NCI-H748 (cell line): Measurements from ENCODE around the gene S100A2.
A peak's percentile ranks its signal among the peaks of the same experiment; 100 is the strongest.

Experiments
- DNase-seq: peaks from one replicate; lab custom pipeline; 2025; ENCODE audit not compliant: unreplicated experiment; lab: John Stamatoyannopoulos, UW

S100A2 gene

DNA sequence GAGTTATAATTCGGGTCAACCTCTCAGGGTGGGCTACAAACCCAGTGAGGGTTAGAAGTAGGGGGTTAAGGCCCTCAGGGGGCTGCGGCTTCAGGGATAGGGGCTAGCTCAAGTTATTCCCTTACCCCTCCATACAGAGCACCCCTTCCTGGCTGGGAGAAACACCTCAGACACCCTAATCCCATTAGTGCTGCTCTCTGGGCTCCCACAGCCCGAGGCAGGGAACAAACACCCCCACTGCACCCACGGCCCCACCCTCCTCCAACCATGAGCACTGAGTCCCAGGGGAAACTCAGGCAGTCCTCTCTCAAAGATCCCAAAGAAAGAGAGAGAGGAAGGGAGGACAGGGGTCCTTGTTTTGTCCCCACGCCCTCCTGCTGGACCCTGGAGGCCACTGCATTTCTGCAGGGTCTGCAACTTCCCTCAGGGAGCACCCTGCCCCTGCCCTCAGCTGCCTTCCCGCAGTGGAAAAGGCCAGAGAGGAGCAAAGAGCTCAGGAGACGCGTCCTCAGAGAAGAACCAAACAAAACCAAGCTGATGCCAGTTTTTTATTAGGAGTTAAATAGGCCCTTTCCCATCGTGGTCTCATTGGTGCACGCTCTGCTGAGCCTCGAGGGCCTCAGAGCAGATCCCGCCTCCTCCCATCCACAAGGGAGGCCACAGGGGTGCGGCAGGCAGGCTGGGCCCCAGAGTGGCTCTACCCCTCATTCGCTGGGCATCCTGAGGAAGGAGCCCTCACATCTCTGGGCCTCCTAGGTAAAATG lies 18.7 kb downstream of the S100A2 start:
- no peak for DNase-seq

DNA sequence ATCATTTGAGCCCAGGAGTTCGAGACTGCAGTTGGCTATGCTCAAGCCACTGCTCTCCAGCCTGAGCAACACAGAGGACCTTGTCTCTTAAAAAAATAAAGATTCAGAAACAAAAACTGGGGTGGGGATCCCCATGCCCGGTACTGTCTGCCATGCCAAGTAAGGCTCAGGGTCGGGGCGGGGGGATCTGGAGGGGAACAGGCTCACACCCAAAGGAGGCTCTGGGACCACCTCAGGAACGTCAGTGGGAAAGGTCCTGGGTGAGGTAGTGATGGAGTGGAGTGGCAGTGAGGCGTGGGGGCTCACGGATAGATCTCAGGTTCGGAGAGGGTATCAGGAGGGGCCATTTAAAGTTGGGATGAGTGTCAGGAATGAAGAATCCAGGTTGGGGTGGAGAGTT lies 19.3 kb downstream of the S100A2 start:
- DNase-seq = no peak

DNA sequence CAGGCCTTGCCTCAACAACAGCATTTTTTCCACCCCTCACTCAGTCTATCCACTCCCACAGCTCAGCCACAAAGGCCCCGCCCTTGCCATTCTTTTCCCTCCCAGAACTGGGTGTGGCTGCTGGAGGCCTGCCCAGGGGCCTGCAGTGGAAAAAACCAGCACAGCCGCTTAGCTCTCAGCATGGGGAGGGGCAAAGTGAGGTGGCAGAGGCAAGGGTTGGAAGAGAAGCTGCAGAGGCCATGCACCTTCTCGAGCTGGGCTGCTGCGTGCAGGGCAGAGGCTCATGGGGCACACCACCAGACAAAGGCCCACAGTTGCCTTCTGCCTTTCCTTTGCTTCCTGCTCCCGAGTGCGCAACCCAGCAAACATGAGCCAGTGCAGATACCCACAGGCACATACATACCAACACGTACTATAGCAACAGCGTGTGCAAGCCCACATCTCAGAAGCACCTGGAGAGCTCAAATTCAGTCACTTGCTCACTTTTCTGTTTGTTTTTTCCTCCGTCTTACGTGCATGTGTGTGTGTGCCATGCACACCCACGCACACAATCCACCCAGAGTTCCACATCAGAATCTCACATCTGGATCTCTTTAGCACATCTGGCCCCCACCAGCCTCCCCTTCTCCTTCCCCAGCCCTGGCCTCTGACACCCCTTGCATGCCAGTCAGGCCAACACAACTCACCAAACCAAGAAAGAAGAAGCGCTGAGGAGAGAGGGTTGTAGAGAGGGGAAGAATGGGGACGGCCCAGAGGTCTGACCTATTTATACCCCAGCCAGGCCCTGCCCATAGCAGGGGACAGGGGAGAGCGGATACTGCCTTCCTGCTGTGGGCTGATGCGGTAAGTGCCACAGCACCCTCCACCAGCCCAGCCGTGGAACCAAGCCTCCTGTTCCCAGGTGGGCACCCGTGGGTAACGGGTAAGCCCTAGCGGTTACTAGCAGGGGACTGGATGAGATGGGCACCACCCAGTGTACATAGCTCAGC lies 20.3 kb downstream of the S100A2 start, which contains the start of gene S100A4:
Gene S100A4, minus strand, starts transcription at position 740 of the 989 bp plus-strand sequence. CDS start 1,012 bp downstream, outside the sequence.
- peak; percentile 94 for DNase-seq

- DNase-seq = no peak
These were observed 21.1 kb downstream of the S100A2 start for GRCh38 chr1:153544453-153545066.

- DNase-seq = no peak
These were observed 21.9 kb downstream of the S100A2 start for GRCh38 chr1:153543736-153544135.

- DNase-seq = no peak
These were observed 22.5 kb downstream of the S100A2 start for GRCh38 chr1:153542956-153543711.

DNA sequence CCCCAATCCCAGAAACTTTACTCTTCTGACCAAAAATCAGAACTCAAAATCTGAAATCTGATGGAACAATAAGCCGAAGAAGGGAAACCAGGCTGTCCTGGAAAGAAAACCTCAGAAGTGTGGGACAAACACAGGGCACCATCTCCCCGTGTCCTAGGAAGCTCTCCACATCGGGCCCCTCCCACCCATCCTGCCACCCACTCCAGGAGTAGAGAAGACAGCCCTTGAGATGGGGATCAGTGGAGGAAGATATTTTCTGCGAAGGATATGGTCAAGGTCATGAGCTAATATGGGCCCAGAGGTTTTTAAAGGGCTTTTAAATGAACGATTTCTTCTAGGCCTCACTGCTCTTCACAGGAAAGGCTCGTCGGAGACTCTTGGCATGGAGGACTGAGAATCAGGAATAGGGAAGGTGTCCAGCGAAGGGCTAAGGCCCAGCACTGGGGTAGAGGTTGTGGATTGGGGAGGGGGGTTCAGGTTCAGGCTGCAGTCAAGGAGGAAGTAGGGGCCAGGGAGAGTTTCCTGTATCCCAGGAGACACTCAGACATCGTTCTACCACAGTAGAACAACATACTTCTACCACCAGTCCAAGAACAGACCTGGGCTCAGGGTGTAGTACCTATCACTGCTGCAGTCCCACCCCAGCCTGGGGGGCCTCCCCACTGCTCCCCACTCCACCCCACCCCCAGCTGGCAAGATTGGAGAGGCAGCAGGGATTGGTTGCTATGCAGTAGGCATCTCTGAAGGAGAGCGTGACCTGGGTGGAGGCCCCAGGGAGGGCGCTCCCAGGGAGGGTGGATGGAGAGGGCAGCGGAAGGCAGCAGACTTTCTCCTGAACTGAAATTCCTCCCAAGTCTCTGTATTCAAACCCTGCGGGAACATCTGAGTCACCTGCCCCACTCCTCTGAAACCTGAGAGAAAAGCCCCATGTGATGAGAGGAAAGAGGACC lies 23.7 kb downstream of the S100A2 start:
- DNase-seq = no peak

DNA sequence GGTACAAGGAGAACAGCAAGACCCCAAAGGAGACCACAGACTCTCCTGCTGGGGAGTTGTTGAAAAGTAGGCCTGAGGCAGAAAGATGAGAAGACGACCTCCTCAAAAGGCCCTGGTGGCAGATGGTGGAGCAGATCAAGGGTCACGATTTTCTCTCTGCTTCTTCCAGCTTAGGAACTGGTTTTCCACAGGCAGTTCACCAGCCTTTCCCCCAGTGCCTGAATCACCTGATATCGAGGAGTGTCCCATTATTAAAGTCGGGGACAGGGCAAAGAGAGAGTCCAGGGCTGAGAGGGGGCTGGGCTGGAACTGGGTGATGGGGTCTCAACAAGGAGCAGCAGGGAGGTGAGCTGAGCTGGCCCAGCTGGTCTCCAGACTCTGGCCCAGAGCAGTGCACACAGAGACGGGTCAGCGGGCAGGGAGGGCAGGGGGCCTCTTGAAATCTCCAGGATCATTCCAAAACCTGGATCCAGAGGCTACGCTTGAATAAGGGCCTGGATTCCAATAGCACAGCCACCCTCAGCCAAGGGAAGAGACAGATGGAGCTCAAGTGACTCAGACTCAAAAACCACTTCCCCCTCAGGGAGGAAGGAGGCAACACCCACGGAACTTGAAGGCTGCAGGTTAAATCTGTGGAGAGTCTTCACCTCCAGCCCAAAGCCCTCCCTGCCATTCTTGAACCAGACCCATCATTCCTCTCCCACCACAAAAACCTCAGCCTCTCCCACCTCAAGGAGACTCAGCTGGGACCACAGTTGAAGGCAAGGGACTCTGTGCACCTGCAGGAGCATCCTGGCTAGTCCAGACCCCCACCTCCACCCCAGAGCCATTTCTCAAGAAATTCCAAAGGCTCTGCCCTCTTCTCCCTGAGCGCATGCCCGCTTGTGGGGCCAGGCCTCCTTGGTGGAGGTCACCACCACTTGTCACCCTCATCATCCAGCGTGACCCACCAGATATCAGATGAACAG lies 25.0 kb downstream of the S100A2 start, which contains the start of gene S100A5:
Gene S100A5, minus strand, starts transcription at position 541 of the 968 bp plus-strand sequence. CDS start 743 bp downstream, outside the sequence.
- no peak for DNase-seq

DNA sequence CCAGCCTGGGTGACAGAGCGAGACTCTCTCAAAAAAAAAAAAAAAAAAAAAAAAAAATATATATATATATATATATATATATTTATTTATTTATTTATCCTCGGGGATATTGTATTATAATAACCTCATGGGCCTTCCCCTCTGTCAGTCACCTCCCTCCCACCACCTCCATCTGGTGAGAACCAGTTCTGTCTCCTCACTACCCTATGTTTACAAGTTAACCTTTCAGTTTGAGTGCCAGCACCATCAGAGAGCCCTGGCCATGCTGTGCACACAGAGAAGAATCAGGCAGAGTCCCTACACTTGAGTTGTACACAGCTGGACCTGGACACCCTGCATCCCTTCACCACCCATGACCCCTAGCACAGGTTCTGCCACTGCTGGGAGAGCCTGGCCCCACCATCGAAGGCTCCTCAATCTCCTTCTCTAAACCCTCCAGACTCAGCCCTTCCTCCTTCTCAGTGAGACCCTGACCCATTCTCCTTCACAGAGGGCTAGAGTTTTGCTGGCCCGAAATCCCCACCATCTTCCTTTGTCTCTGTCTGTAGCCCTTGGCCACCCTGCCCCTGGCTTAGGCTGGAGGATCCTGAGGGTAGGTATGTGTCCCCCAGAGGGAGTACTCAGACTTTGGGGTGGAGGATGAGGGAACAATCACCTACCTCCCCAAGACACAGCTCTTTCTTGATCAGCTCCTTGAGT lies 26.1 kb downstream of the S100A2 start:
- DNase-seq = no peak

DNA sequence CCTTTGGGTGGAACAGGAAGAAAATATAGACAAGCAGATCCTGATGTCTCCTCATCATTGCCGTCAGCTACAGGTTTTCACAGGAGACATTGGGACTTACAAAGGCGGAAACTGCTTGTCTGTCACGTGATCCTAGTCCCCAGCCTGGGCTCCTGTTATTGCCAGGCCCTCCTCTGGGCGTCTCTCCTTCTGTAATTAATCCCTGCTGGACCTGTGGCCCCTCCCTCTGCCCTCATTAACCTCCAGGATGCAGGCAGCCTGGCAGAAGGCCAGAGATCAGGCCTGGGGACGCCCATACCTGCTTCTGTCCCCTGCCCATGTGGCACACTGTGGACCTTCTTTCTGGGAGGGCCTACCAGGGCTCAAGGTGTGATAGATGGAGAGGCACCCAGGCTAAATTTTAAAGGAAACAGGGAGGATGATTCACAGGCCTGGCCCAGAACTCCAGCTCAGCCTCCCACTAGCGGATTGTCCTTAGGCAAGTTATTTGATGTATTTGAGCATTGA lies 27.3 kb downstream of the S100A2 start:
- peak; percentile 90 for DNase-seq

GRCh38 chr1:153537376-153537730 lies 28.3 kb downstream of the S100A2 start:
- no peak for DNase-seq

GRCh38 chr1:153536671-153537375 lies 28.8 kb downstream of the S100A2 start:
- no peak for DNase-seq

- DNase-seq = peak; percentile 85
These were observed 29.5 kb downstream of the S100A2 start for GRCh38 chr1:153536012-153536670.

- no peak for DNase-seq
These were observed 30.2 kb downstream of the S100A2 start, which contains the start of gene S100A6 for GRCh38 chr1:153535242-153536011. TSS of gene S100A6 (minus strand) at chr1:153535991. CDS start at chr1:153535339, 652 bp downstream.

- no peak for DNase-seq
These were observed 30.8 kb downstream of the S100A2 start for GRCh38 chr1:153534925-153535241.
